Activated CD4-positive, alpha-beta memory T cell treated with anti-CD3 and anti-CD28 coated beads for 36 hours (primary cell): ENCODE data around the gene CHTF8. TPM values are rescaled to one million over a fixed set of nuclear protein-coding genes. Genes with fewer than 3 reads are reported as not detected.
A peak's percentile ranks its signal among the peaks of the same experiment; 100 is the strongest.

ENCODE experiments used
- CTCF ChIA-PET: fragments of 350-600 bp; sonication (Branson Sonifier 250); formaldehyde crosslinking; loops from one replicate; lab custom pipeline; 2021; ENCODE audit warnings: antibody characterized with exemption, inconsistent platforms; lab: Charles Lee
- POLR2A ChIA-PET: fragments of 350-600 bp; sonication (Branson Sonifier 250); formaldehyde crosslinking; loops from one replicate; lab custom pipeline; 2021; ENCODE audit warnings: antibody characterized with exemption; lab: Charles Lee
- DNase-seq: peaks from one replicate; pipeline ENCODE4 v3.0.0-alpha.2; 2020
- H3K27ac Mint-ChIP-seq: one replicate; pipeline ENCODE4 v1.8.0; 2021; ENCODE audit warnings: mixed read lengths
- H3K27me3 Mint-ChIP-seq: one replicate; pipeline ENCODE4 v1.8.0; 2021; ENCODE audit warnings: mixed read lengths
- H3K36me3 Mint-ChIP-seq: one replicate; pipeline ENCODE4 v1.8.0; 2021; ENCODE audit warnings: mixed read lengths
- H3K4me1 Mint-ChIP-seq: one replicate; pipeline ENCODE4 v1.8.0; 2021; ENCODE audit warnings: low read depth, mixed read lengths
- H3K4me3 Mint-ChIP-seq: one replicate; pipeline ENCODE4 v1.8.0; 2021; ENCODE audit warnings: mild to moderate bottlenecking, mixed read lengths
- H3K9me3 Mint-ChIP-seq: one replicate; pipeline ENCODE4 v1.8.0; 2021; ENCODE audit warnings: mixed read lengths
- intact Hi-C: fragments of 100-400 bp; cut with micrococcal nuclease; formaldehyde crosslinking; loops from one replicate; pipeline ENCODE4 v1.15.1; 2023
- total RNA-seq, 2 experiments: library from RNA; stranded (reverse); gene quantifications; one replicate each; pipeline ENCODE4 v1.2.3, GENCODE V29; 2021

Gene CHTF8, protein sequence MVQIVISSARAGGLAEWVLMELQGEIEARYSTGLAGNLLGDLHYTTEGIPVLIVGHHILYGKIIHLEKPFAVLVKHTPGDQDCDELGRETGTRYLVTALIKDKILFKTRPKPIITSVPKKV
- total RNA-seq: 100 to 1,000 TPM; 120 to 132 TPM

DNA sequence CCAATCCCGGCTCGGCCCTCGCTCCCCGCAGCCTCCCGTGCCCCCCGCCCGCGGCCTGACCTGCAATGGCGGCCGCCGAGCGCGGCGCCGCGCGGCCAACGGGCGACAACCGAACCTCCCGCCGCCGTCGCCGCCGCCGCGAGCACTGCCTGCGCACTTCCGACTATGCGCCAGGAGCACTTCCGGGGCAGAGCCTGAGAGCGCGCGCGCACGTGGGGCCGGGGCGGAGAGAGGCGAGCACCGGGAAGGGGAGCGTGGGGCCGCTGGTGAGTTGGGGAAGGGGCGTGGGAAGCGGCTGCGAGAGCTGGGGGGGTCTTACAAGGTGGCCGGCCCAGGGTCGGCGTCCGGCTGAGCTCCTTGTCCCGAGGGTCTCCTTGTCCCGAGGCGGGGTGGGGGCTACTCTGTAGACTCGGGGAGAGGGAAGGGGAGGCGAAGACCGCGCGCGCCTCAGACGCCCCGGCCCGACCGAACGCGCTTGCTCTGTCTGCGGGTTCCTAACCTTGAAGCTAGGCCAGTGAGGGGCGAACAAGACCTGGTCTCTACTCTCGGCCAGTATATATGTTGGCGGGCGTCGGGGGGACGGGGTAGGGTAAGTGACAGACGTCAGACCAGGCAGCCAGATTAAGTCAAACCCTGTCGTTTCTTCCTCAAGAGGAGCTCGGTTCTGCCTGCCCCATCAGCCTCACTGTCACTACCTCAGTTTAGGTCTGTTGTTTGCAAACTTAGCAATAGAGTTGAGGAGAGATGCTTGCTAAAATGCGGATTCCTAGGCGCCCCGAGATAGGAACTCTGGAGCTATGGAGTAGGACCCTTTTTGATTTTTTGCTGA is at the start of gene CHTF8, which contains the start of gene UTP4:
Gene CHTF8 (minus strand): TSS at position 165 of the 829 bp plus-strand sequence. CDS start 11,130 bp downstream, outside the sequence.
Gene UTP4 (plus strand): TSS at position 226 of the 829 bp plus-strand sequence. CDS start 811 bp downstream, outside the sequence.
- ChIA-PET POLR2A (interaction anchor here (0.6 to 4.3 kb wide), 9 partner anchors 34 to 432 kb away, joined by 3 to 31 read pairs (median 4); partner anchors contain the start of gene SNTB2), CTCF (interaction anchor here (0.6 to 4.0 kb wide), 5 partner anchors 9 to 285 kb away, joined by 3 to 22 read pairs (median 3); no protein-coding TSS in a partner anchor)
- peak; percentile 91 for DNase-seq
- Mint-ChIP-seq H3K4me3 (peak within 1 kb of the TSS; percentile 97), H3K4me1 (peaks cover 64% of the 10 kb centered on the region), H3K27ac (peak within 1 kb of the TSS; percentile 91), H3K36me3 (peaks cover 27% of the 10 kb centered on the region), H3K9me3 (no peaks in the 10 kb centered on the region), H3K27me3 (no peaks in the 10 kb centered on the region)
- intact Hi-C loops: loop anchor here (2.0 to 5.0 kb wide), 2 partner anchors 286 to 605 kb away; no protein-coding TSS in a partner anchor

DNA sequence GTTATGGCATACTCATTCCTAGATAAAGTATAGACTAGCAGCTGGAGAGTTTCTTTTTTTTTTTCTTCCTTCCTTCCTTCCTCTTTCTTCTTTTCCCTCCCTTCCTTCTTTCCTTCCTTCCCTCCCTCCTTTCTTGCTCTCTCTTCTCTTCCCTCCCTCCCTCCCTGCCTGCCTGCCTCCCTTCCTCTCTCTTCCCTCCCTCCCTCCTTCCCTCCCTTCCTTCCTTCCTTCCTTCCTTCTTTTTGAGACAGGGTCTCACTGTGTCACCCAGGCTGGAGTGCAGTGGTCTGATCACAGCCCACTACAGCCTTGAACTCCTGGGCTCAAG is 47.6 kb upstream of the CHTF8 start:
- no peak overlapping the region for H3K27ac Mint-ChIP-seq
- peaks cover 18% of the 10 kb centered on the region for H3K4me1 Mint-ChIP-seq
- ChIA-PET POLR2A (interaction anchor here (0.7 kb wide), 1 partner anchor 12 kb away, joined by 3 read pairs; no protein-coding TSS in a partner anchor), CTCF (no interaction called here)
- intact Hi-C loops: no loop called here
- no peaks in the 10 kb centered on the region for H3K9me3 Mint-ChIP-seq
- peaks cover 5% of the 10 kb centered on the region for H3K36me3 Mint-ChIP-seq
- no peaks in the 10 kb centered on the region for H3K27me3 Mint-ChIP-seq
- no peak for DNase-seq
- H3K4me3 Mint-ChIP-seq: no peak overlapping the region

DNA sequence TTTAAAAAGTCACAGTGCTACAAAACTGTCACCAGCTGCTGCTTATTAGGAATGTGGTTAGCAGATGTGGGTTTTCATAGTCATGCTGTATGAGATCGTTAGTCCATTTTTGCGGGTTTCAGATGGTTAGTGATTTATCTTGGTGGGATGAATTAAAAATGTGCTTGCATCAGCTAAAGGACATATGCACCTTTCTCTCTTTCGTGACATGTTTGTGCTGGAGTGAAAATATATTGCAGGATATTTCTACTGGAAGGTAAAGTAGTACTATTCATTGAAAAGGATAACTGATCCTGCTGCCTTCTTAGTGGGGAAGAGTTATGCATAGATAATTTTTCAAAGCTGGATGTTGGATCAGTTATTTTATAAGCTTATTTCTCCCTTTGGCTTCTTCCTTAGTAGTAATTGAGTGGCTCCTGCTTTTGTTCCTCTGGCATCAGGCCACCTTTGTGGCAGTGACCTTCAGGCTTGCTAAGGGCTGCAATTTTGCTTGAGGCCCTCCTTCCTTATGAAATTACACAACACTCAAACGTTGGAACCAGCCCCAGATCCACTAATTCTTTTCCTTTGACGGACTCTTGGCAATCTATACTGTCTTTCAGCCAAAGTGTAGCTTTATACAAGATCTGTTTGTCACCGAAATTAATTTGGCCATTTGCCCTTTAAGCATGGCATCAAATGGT is 47.1 kb upstream of the CHTF8 start:
- ChIA-PET CTCF (no interaction called here), POLR2A (interaction anchor here (0.7 kb wide), 1 partner anchor 11 kb away, joined by 3 read pairs; no protein-coding TSS in a partner anchor)
- H3K9me3 Mint-ChIP-seq: no peaks in the 10 kb centered on the region
- peaks cover 14% of the 10 kb centered on the region for H3K4me1 Mint-ChIP-seq
- H3K27me3 Mint-ChIP-seq: no peaks in the 10 kb centered on the region
- peaks cover 5% of the 10 kb centered on the region for H3K36me3 Mint-ChIP-seq
- intact Hi-C loops: no loop called here
- no peak for DNase-seq
- H3K27ac Mint-ChIP-seq: no peak overlapping the region
- no peak overlapping the region for H3K4me3 Mint-ChIP-seq

DNA sequence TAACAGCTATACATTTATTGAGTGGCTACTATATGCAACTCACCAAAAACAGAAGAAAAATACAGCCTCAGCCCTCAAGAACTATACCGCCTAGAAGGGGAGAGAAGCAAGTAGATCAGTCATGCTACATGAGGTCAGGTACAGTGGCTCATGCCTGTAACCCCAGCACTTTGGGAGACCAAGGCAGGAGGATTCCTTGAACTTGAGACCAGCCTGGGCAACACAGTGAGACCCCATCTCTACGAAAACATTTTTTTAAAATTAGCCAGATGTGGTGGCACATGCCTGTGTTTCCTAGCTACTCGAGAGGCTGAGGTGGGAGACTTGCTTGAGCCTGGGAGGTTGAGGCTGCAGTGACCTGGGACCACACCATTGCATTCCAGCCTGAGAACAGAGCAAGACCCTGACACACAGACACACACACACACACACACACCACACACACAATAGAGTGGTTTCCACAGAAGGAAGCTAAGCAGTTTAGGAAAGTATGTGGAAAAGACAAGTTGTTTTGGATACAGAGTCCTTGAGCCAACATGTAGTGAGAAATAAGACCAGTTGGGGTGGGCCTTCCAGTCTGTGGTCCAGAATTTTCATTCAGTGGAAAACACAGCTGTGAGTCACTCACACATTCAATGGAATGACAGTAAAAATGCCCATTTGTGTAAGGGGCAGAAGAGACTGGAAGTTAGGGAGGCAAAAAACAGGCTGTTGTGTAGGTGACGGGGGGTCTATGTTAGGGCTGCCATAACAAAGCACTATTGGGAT is 43.8 kb upstream of the CHTF8 start:
- ChIA-PET CTCF (interaction anchor here (1.2 kb wide), 1 partner anchor 10 kb away, joined by 3 read pairs; the partner anchor contains the start of gene SNTB2), POLR2A (no interaction called here)
- H3K27me3 Mint-ChIP-seq: no peaks in the 10 kb centered on the region
- intact Hi-C loops: no loop called here
- H3K4me1 Mint-ChIP-seq: peaks cover 9% of the 10 kb centered on the region
- H3K9me3 Mint-ChIP-seq: no peaks in the 10 kb centered on the region
- DNase-seq: no peak
- peaks cover 10% of the 10 kb centered on the region for H3K36me3 Mint-ChIP-seq
- H3K27ac Mint-ChIP-seq: no peak overlapping the region
- no peak overlapping the region for H3K4me3 Mint-ChIP-seq

DNA sequence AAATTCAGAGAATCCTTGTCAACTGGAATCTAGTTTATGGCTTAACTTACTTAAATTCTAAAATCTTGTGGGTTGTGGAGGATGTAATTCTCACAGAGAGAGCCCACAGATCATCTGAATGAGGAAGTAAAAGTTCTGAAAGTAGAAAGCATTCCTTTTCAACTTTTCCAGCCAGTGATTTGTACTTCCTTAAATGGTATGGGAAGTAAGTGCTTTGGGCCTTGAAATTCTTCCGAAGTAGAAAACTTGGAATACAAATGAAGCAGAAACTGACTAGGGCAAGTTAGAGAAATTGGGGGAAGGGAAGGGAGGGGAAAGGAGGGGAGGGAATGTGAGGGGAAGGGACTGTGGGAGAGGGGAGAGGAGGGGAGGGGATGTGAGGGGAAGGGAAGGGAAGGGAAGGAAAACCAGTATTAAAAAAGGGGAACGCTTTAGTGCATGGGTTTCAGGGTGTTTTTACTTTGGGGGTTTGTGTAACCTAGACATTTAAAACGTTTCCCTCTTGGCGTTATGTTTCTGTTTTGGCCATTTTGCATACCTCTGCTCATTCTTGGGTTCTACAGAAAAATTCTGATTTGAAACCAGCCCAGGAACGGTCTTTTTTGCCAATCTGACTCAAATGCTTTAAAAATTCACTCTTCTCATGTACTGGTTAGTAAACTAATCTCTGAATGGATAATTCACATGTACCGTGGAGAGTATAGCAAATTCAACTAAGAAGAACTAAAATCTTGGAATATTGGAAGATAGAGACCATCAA is 39.1 kb upstream of the CHTF8 start:
- no peak overlapping the region for H3K27ac Mint-ChIP-seq
- no peak for DNase-seq
- peaks cover 38% of the 10 kb centered on the region for H3K36me3 Mint-ChIP-seq
- ChIA-PET POLR2A (no interaction called here), CTCF (no interaction called here)
- H3K27me3 Mint-ChIP-seq: no peaks in the 10 kb centered on the region
- peaks cover 28% of the 10 kb centered on the region for H3K4me1 Mint-ChIP-seq
- intact Hi-C loops: no loop called here
- H3K4me3 Mint-ChIP-seq: no peak overlapping the region
- H3K9me3 Mint-ChIP-seq: no peaks in the 10 kb centered on the region

DNA sequence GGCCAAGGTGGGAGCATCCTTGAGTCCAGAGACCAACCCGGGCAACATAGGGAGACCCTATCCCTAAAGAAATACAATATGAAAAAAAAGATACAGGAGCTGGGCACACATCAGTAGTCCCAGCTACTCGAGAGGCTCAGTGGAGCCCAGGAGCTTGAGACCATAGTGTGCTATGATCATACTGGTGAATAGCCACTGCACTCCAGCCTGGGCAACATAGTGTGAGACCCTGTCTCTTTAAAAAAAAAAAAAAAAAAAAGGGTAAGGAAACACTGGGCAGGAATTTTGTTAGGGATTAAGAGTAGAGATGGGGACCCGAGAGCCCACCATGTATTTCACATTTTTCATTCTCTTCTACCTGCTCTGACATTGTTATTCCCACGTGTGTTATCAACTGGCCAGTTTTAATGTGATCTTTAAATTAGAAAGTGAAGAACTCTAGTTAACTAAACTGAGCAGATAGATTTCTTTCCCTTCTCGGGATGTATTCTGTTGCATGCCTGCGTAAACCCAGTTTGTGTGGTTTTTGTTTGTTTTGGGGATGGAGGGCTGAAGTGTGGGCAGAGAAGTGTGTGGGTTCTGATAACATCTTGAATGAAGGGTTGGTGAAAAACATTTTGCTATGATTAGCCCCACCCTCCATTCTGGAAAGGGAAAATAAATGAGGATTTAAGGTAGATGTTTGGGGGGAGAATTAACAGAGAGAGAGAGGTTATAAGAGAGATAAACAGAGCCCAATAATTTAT is 37.4 kb upstream of the CHTF8 start:
- Mint-ChIP-seq H3K4me1 (peaks cover 44% of the 10 kb centered on the region), H3K36me3 (peaks cover 43% of the 10 kb centered on the region), H3K9me3 (no peaks in the 10 kb centered on the region), H3K4me3 (no peak overlapping the region), H3K27me3 (no peaks in the 10 kb centered on the region), H3K27ac (no peak overlapping the region)
- CTCF ChIA-PET: interaction anchor here (0.6 to 1.2 kb wide), 3 partner anchors 27 to 116 kb away, joined by 3 to 4 read pairs (median 3); no protein-coding TSS in a partner anchor
- POLR2A ChIA-PET: no interaction called here
- intact Hi-C loops: loop anchor here (5.0 kb wide), 1 partner anchor 118 kb away; no protein-coding TSS in a partner anchor
- DNase-seq: no peak

DNA sequence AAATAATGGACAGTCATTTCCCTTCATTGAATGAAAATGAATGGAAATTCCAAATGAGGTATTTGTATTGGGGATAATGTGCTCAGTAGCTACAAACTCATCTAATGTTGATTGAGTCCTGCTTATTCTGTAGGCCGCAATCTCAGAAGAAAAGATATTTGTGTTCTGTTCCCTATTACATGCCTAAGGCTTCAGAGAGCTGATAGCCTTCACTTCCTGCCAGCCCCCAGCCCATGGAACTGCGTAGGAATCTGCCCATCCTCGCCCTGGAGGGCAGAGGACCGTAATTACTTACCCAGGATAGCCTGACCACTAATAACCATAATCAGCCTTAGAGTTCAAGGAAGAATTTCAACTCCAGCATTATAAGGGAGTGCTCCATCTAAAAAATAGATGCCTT is 36.7 kb upstream of the CHTF8 start:
- H3K27me3 Mint-ChIP-seq: no peaks in the 10 kb centered on the region
- H3K9me3 Mint-ChIP-seq: no peaks in the 10 kb centered on the region
- CTCF ChIA-PET: interaction anchor here (0.6 to 4.8 kb wide), 5 partner anchors 18 to 647 kb away, joined by 3 to 29 read pairs (median 4); no protein-coding TSS in a partner anchor
- peaks cover 47% of the 10 kb centered on the region for H3K36me3 Mint-ChIP-seq
- no peak overlapping the region for H3K4me3 Mint-ChIP-seq
- intact Hi-C loops: loop anchor here (5.0 kb wide), 1 partner anchor 118 kb away; no protein-coding TSS in a partner anchor
- no peak overlapping the region for H3K27ac Mint-ChIP-seq
- POLR2A ChIA-PET: interaction anchor here (0.6 to 3.9 kb wide), 3 partner anchors 10 to 1285 kb away, joined by 3 to 44 read pairs (median 4); partner anchors contain the start of gene SNTB2
- peaks cover 48% of the 10 kb centered on the region for H3K4me1 Mint-ChIP-seq
- no peak for DNase-seq

DNA sequence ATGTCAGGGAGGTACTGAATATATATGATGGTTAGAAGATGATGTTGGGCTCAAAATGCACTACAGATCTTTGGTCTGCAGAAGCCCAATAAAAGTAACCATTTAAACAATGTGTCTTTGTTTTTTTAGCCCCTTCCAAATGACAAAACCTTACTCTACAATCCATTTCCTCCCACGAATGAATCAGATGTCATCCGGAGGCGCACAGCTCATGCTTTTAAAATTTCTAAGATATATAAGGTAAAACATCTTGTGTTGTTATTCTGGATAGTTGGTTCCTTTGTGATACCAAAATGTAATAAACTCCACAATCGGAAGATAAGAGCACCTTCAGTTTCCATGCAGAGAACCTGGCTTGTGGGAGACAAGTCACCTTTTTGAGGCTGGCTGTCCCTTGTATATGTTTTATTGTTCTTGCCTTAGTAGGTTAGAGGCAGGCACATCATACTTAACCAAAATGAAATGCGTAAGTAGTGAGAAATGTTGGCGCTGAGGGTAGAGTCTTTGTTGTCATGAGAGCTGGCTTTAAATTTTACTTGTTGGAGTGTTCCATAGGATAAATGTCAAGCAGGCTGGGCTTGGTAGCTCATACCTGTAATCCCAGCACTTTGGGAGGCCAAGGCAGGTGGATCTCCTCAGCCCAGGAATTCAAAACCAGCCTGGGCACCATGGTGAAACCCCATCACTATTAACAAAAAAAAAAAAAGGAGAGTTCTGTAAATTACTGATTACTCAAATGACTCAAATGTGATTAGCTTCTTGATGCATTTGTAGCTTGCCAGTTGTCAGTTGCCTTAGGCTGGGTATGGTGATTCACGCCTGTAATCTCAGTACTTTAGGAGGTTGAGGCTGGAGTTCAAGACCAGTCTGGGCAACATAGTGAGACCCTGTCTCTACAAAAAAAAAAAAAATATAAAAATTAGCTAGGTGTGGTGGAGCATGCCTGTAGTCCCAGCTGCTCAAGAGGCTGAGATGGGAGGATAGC is 34.9 kb upstream of the CHTF8 start:
- Mint-ChIP-seq H3K36me3 (peaks cover 58% of the 10 kb centered on the region), H3K9me3 (no peaks in the 10 kb centered on the region), H3K4me1 (peaks cover 46% of the 10 kb centered on the region), H3K27me3 (no peaks in the 10 kb centered on the region), H3K4me3 (peak overlapping the region; percentile 34), H3K27ac (peak overlapping the region; percentile 92)
- intact Hi-C loops: loop anchor here (1.0 to 5.0 kb wide), 5 partner anchors 20 to 410 kb away; partner anchors contain the start of gene SNTB2
- DNase-seq: peak; percentile 23
- POLR2A ChIA-PET: interaction anchor here (0.8 to 3.9 kb wide), 6 partner anchors 12 to 163 kb away, joined by 3 to 44 read pairs (median 4); partner anchors contain the start of genes CHTF8, PDF, SNTB2 and UTP4
- CTCF ChIA-PET: interaction anchor here (0.6 to 4.8 kb wide), 13 partner anchors 17 to 646 kb away, joined by 3 to 29 read pairs (median 4); partner anchors contain the start of gene SNTB2

DNA sequence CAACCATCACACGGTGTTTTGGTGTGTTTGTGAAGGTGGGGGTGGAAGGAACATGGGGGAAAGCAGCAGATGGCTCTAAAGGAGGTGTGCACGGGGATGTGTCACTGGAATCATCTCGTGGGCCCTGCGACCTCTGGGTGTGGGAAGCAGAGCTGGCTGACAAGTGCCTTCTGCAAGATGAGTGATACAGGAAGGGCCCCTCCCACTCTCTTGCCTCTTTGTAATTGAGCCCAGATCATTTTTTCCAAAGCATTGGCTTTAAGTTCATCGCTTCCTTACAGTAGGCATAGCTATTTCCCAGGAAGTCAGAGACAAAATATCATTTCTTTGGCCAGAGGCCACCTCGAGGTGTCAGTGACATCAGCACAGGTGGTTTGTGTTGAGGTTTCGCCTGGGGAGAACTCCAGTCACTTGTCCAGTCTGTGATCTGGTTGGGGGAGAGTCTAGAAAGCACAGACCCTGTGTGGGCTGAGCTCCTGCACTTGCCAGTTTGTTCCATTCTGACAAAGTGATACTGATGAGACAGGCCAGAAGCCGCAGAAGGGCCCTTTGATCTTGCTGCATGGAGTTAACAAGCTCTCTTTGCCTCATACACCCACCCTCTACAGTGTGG is 33.9 kb upstream of the CHTF8 start:
- ChIA-PET POLR2A (interaction anchor here (0.8 to 3.9 kb wide), 6 partner anchors 20 to 164 kb away, joined by 3 to 44 read pairs (median 4); partner anchors contain the start of genes CHTF8, PDF, SNTB2 and UTP4), CTCF (interaction anchor here (0.6 to 4.8 kb wide), 13 partner anchors 16 to 645 kb away, joined by 3 to 29 read pairs (median 4); partner anchors contain the start of genes SNTB2 and UTP4)
- peak; percentile 91 for DNase-seq
- intact Hi-C loops: loop anchor here (1.0 to 5.0 kb wide), 5 partner anchors 21 to 409 kb away; partner anchors contain the start of gene SNTB2
- no peaks in the 10 kb centered on the region for H3K27me3 Mint-ChIP-seq
- peaks cover 59% of the 10 kb centered on the region for H3K36me3 Mint-ChIP-seq
- peaks cover 46% of the 10 kb centered on the region for H3K4me1 Mint-ChIP-seq
- no peaks in the 10 kb centered on the region for H3K9me3 Mint-ChIP-seq
- H3K27ac Mint-ChIP-seq: peak overlapping the region; percentile 92
- H3K4me3 Mint-ChIP-seq: peak overlapping the region; percentile 34
